Posterior vena cava (tissue), 2 donors: ENCODE measurements around the gene ADAMTSL2. TPM values are rescaled to one million over a fixed set of nuclear protein-coding genes. Genes with fewer than 3 reads are reported as not detected.

ENCODE experiments used
- DNase-seq: peaks from one replicate; pipeline ENCODE4 v3.0.0-alpha.2; 2020; ENCODE audit warnings: low spot score
- intact Hi-C, 2 donors: fragments of 100-400 bp; cut with DNase I; formaldehyde crosslinking; loops; one replicate each; pipeline versions ENCODE4 v1.14.1 to v1.14.2; 2022 to 2023
- total RNA-seq, 2 donors: library from RNA; stranded (reverse); fragmentation: NEBNext Ultra II Directional; extraction: Animal tissue kit (Norgen Biotek cat#: 25700); gene quantifications; one replicate each; pipeline ENCODE4 v1.2.1, GENCODE V29; 2021
- donor health status: DM: yes; HTN: yes; CAD: no.
- donor health status: DM: yes; HTN: yes; CAD: no.

The ADAMTSL2 gene
- total RNA-seq, 2 donors from 2014 or later, result 5.5 to 11.3 TPM

DNA sequence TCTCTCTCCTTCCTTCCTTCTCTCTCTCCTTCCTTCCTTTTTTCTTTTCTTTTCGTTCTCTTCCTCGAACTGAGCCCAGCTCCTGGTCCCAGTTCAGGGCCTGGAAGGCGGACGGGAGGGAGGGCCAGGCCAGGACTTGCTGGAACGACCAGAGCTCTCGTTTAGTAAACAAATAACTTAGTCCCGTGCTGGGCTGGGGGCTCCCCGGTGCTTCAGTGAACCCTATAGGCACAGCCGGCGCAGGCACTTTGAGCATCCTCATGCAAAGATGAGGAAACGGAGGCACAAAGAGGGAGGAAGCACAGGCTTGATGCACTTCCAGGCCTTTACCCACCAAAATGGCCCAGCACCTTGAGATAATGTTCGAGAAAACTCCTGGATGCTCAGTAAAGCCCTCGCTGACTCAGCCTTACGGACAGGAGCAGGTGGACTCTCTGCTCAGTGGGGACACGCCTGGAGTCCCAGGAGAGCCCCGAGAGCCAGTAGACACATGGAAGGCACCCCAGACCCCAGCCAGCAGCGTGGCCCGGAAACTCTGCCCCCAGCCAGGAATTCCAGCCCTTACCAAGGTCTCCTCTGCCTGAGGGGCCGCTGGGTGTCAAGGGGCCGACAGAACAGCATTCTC, 55.8 kb downstream of the ADAMTSL2 start:
- DNase-seq, result no peak
- intact Hi-C loops, result no loop called here

DNA sequence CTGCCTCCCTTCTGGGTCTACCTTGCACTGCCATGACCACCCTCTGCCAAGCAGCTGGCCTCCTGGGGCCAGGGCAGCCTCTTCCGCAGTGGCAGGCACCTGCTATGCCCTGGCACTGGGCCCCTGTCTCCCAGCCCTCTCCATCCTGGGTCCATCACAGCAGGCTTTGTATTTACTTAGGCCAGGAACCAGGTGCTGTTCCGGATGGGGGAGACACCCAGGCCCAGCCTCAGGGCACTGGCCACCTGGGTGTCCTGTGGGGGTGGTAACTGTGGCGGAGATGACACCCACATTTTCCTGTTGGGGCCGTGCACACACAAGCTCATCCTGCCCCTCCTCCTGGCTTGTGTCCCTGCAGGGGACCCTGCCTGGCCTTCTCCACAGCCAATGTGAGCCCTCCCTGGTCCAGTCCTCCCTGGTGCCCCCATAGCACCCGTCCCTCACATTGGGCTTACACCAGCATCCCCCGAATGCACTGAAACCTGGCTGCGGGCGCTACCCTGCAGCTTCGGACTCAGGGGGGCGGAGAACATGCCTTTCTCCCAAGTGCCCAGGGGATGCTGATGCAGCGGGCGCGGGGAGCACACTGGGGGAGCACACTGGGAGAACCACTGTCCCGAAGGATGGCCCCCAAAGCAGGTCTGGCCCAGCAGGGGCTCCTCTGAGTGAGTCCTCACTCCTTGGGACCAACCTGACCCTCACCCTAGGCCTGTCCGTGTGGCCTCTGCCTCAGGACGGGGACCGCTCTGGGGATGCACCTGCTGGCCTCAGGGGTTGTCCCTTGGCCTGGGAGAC, 56.8 kb downstream of the ADAMTSL2 start:
- intact Hi-C loops, result no loop called here

DNA sequence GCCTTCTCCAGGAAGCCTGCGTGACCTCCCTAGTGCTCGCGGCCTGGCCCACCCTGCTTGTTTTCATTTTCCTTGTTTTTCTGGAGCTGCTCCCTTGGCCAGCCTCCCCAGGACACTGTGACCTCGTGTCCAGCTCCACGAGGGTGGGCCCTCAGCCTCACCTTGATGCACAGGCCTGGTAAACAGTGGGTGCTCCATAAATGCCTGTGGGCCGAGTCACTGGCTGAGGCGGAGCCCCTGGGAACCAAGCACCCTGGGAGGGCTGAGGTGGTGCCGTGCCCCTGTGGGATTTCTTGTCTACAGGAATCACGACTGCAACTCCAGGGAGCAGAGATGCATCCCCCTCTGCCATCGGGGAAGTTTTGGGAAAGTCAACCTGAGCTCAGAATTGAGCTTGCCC, 57.5 kb downstream of the ADAMTSL2 start:
- DNase-seq, result no peak

More for the DNA sequence above, 56.8 kb downstream of the ADAMTSL2 start:
- no peak for DNase-seq

DNA sequence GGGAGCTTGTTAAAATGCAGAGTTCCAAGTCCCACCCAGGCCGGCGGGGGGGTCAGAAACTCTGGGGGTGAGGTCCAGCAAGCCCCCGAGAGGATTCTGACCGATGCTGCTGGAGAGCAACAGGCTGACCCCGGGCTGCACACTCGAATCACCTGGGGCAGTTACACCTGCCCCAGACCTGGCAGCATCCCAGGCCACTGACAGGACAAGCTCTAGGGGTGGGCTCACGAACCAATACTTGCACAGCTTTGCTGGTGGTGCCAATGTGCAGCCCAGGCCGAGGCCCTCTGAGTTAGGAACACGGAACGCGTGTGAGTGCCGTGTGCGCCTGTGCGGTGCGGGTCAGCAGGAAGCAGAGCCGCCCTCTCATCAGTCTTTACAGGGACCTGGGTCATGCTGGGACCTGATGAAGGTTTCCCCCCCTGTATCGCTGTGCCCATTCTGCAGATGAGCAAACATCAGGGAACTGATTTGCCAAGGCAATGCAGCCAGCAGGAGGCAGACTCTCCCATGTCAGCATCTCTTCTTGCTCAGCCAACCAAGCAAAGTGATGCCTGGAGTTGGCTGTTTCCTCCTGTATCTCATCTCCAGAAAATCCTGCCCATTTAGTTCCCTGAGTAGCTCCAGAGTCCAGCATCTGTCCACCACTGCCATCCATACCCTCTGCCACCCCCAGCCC, 58.4 kb downstream of the ADAMTSL2 start:
- intact Hi-C loops, result no loop called here
- no peak for DNase-seq

More for the DNA sequence above, 57.5 kb downstream of the ADAMTSL2 start:
- intact Hi-C loops, result no loop called here

DNA sequence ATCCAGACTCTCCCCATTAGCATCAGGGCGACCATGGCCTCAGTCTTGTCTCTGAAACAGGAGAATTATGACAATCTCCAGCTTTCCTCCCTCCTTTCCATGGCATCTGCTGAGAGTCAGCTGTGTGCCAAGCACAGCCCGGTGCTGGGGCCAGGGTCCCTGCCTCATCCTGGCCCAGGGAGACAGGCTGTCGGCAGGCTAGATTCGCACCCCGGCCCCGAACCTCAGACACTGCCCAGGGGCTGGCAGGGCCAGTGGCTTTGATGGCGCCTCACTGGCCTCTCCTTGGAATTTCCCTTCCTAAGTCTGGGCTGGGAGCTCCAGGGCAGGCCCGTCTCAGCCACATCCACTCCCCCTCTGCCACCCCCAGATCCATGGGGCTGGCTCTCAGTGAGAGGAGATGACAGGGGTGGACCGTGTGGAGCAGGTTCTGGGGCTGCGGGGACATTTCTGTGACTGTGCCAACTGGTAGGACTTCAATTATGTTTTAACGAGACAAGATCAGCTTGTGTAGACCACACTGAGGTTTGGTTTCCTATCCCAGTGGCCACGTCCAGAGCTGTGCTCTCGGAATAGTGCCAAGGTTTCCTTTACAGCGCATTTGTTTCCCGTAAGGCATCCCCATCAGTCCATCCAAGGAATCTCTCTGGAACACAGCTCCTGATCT, 59.2 kb downstream of the ADAMTSL2 start:
- no peak for DNase-seq
- intact Hi-C loops, result no loop called here

DNA sequence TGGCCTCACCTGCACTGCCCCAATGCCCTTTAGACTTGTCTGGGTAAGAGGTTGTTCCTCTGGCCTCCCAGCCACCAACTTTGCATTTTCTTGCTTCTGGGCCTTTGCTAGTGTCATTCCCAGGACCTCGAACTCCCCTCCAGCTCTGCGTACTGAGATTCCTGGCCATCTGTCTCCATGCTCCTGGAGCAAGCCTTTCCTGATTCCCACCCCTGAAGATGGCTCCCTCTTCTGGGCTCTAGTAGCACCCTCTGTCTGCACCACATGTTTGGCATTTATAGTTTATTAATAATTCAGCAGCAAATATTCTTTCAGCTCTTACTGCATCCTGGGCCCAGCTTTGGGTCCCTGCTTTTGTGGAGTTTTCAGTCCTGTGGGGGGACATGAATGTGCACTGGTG, 59.8 kb downstream of the ADAMTSL2 start:
- DNase-seq, result no peak
- intact Hi-C loops, result no loop called here

DNA sequence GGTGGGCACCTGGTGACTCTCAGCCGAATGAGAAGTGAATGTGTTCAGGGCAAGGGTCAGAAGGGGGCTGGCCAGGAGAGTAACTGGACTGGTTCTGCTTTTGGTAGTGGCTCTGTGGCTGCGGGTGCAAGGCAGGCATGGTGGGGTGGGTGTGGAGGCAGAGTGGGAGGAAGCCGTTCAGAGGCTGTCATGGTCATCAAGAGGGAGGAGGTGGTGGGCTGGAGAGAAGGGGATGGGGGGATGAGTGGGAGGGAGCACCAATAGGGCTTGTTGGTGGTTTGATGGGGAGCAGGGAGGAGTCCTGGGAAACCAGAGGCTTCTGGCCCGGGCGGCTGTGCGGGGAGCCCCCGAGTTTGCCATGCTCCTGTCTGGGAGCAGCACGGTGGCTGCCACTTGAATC, 61.4 kb downstream of the ADAMTSL2 start:
- no peak for DNase-seq
- intact Hi-C loops, result no loop called here

DNA sequence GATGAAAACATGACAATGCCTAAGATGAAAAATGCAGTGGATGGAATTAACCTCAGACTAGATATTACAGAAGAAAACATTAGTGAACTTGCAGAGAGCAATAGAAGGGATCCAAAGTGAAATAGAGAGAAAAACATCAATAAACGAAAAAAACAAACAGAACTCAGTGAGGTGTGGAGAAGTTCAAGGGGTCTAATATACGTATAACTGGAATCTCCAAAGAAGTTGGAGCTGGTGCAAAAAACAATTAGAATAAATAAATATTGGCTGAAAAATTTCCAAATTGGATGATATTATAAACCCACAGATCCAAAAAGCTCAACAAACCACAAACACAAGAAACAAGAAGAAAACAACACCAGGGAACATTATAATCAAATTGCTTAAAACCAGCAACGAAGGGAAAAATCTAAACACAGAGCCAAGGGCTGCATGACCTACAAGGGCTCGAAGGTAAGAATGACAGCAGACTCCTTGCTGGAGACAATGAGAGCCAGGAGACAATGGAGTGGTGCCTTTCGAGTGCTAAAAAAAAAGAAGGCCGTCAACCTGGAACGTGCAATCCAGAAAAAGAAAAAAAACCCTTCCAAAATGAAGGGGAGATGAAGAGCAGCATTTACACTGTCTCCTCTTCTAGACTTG, 62.9 kb downstream of the ADAMTSL2 start:
- DNase-seq, result no peak
- intact Hi-C loops, result no loop called here

DNA sequence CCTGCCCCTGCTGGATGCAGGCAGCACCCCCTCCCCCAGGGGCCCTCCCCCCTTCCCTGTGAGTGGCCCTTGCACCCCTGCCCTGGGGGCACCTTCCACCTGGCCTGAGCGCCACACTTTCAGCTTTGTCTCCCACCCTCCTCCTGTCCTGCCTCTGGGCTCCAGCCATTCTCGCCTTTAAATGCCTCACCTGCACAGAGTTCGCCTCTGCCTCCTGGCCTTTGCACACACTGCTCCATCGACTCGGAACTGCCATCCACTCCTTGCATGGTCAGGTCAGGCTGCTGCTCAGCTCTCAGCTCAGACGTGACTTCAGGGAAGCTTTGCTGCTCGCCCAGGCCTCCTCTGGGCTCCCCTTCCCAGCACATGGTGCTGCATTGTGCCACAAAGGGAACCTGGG, 64.5 kb downstream of the ADAMTSL2 start:
- intact Hi-C loops, result no loop called here
- DNase-seq, result no peak

DNA sequence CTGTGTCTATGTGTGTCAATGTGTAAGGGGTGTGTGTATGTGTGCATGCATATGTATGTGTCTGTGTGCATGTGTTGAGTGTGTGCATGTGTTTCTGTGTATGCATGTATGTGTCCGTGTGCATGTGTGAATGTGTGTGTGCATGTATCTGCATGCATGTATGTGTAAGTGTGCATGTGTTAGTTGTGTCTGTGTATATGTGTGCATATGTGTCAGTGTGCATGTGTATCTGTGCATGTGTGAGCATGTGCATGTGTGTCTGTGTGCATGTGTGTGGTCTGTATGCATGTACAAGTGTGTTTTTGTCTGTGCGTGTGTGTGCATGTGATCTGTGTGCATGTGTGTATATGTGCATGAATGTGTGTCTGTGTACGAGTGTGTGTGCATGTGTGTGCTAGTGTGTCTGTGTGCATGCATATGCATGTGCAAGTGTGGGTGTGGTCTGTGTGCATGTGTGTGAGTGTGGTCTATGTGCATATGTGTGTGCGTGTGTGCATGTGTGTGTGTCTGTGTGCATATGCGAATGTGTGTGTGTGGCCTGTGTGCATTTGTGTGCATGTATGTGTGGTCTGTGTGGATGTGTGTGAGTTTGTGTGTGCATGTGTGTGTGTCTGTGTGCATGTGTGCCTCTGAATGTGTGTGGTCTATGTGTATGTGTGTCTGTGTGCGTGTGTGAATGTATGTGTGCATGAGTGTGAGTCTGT, 65.1 kb downstream of the ADAMTSL2 start:
- intact Hi-C loops, result loop anchor here (10.0 kb wide), 2 partner anchors 85 to 125 kb away; no protein-coding TSS in a partner anchor
- DNase-seq, result no peak

DNA sequence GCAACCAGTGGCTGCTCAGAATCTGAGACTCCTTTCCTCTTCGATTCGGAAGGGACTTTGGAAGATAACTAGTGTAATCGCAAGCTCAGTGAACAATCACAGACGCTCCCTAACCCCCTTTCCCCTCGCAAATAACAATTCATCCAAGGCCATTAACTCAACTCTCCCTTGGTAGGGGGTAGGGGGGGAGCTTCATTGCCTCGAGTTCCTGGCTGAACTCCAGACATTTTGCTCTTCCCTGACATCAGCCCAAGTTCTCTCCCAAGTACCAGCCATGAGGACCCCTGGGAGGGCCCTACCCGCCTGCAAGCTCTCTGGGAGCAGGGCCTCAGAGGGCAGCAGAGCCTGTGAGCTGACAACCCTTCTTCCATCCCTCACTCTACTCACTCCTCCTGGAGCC, 66.2 kb downstream of the ADAMTSL2 start:
- intact Hi-C loops, result loop anchor here (10.0 kb wide), 2 partner anchors 84 to 124 kb away; no protein-coding TSS in a partner anchor

DNA sequence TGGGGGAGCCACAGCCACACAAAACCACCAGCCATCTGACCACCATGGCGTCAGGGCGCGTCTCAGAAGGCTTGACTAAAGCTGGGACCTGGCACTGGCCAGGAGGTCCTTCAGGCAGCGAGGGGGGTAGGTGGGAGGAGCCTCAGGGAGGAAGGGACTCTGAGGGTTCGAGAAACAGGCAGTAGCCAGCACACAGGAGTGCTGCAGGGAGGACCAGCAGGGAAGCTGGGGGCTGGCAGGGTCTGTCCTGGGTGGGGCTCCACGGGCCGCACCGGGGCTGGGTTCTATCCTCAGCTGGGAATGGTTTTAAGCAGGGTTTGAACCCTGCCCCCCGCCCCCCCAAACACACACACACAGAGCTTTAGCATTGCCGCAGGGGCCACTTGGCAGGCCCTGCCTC, 67.2 kb downstream of the ADAMTSL2 start:
- intact Hi-C loops, result loop anchor here (10.0 kb wide), 2 partner anchors 83 to 123 kb away; no protein-coding TSS in a partner anchor
- DNase-seq, result no peak

More for the DNA sequence above, 66.2 kb downstream of the ADAMTSL2 start:
- DNase-seq, result no peak

DNA sequence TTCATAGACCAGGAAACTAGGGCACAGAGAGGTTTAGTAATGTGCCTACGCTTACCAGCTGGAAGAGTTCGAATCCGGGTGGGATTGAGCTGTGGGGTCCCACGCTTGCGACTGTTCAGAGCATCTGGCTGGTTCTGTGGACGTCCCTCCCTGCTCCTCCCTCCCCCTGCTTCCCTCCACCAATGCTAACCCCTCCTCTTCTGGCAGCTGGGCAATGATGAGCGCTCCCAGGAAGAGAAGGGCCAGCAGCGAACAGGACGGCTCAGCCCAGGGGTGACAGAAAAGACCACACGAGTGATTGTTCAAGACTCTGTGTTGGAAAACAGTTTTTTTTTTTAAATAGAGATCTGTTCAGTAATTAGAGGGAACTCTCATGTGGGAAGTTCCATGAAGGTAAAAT, 67.8 kb downstream of the ADAMTSL2 start:
- intact Hi-C loops, result loop anchor here (10.0 kb wide), 2 partner anchors 83 to 123 kb away; no protein-coding TSS in a partner anchor
- no peak for DNase-seq

DNA sequence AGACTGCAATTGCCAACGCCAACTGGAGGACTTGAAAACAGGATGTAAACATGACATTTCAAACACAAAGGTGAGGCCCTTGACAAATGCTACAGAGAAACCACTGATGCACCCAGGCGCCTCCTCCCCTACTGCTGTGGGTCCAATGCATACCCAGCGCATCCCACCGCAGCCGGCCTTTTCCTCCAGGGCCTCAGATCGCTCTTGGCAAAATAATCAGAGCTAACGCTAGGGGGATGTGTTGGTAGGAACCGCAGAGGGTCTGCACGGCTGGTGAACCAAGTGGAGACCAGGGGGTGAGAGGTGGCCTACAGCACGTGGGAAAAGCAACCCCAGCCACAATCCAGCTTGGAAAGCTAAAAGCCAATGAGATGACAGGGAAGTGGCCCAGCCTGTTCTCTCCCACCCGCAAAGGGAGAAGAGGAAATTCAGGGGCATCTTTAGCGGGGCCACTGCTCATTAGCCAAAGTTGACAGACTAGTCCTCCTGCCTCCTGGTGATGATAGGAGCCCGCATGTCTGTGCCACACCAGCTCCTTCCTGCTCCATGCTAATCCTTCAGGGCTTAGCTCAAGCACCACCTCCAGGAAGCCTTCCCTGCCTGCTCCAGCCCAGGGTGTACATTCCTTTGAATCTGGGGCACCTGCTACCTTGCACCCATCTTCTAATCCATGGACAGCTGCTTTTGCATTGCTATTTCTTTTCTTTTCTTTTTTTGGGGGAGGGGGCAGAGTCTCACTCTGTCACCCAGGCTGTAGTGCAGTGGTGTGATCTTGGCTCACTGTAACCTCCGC, 68.8 kb downstream of the ADAMTSL2 start:
- DNase-seq, result no peak
- intact Hi-C loops, result loop anchor here (10.0 kb wide), 2 partner anchors 81 to 121 kb away; no protein-coding TSS in a partner anchor

DNA sequence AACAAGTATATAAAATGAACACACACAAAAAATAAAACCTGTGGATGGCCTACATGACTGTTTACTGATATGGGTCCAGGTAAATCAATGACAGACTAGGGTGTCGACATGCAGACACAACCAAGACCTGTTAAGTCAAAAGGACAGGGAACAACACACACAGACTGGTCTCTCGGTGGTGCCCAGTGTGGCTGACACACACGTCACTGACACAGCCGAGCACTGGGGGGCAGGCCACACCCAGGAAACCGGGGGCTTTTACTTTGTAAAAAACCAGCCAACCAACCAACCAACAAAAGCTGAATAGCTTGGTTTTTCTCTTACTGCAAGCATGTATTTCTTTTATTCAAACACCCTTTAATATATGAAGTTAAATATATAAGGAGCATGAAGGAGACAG, 69.7 kb downstream of the ADAMTSL2 start:
- intact Hi-C loops, result loop anchor here (10.0 kb wide), 2 partner anchors 81 to 121 kb away; no protein-coding TSS in a partner anchor
- no peak for DNase-seq

DNA sequence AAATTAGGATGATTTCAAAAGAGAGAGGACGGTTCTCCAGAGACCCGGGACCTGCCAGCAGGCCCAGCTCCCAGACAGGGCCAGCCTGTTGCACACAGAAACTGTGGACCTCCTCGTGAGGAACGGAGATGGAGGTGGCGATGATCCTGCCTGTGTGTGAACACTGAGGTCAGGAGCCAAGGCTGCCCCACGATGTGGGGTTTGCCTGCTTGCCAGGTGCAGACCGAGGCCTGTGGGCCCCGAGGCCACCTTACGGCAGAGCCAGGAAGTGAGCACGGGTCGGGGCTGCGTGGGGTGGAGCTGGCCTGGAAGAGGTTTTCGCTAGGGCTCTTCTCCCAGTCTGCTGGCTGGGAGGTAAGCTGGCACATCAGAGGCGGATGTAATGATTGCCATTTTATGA, 70.4 kb downstream of the ADAMTSL2 start:
- DNase-seq, result no peak
- intact Hi-C loops, result loop anchor here (10.0 kb wide), 2 partner anchors 80 to 120 kb away; no protein-coding TSS in a partner anchor

DNA sequence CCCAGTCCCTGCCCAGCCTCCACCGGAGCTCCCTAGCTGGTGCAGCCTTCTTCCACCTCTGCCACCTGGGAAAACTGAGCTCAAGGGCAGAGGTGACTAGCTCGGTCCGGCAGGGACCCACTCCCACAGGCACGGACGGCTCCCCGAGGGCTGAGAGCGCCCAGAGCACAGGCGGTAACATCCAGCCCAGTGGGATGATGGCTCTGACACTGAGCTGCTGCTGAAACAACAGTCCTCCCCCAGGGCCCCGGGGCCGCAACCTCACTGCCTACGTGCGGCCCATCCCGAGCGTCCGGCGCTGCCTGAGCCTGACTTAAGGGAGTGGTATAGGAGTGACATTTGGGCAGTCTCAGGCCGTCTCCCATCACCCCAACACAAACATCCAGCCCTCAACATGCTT, 70.9 kb downstream of the ADAMTSL2 start:
- no peak for DNase-seq
- intact Hi-C loops, result loop anchor here (10.0 kb wide), 2 partner anchors 79 to 119 kb away; no protein-coding TSS in a partner anchor
